Measurements from ENCODE around the gene KCNJ2.

KCNJ2 gene

GRCh38 chr17:70206361-70207010, 37.2 kb downstream of the KCNJ2 start:
- no peak for DNase-seq

- no peak for DNase-seq
Observed at GRCh38 chr17:70207184-70207583, 37.9 kb downstream of the KCNJ2 start.

- no peak for DNase-seq
Observed at GRCh38 chr17:70208080-70208794, 38.9 kb downstream of the KCNJ2 start.

DNA sequence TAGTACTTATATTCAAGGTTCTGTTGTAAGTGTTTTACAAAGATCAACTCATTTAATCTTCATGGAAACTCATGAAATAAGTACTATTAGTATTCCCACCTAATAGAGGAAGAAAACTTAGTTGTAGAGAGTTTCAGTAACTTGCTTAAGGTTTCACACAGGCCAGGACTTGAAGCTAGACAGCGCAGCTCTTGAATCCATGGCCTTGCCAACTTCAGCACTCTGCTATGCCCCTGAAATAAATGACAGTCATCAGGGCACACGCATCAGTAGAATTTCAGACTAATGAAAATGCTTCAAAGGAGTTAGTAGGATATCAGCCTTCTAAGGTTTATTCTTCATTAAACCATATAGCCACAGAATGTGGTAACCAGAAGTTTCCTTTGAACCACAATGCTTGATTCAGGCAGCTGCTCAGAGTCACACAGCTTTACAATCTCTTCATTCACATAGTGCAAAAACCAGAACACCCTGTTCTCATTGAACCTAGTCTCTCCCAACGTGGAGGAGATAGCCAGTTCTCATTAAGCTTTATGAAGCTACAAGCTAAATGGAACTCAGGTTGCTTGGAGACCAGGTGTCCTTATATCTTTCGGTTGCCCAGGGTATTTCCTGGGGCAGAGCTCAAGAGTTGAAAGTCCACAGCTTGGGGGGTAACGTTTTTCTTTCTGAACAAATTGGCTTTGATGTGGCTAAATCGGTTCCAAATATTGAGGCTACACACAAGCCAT, 39.7 kb downstream of the KCNJ2 start:
- no peak for DNase-seq

DNA sequence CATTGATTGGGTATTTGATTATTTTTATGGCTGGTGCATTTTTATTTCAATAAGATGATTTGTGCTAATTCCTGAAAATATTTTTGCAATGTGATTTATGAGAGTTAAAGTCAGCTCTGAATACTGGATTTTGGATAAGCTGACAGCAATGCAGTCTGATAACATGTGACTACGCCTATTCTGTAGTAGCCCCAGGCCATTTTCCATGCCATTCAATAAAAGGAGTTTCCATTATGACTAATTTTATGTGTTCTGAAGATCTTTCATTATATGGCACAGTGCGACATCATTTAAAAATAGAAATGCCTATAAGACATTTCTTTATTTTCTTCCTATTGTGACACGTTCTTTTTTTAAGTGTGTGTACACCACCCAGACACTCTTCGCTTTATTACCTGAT, 46.3 kb downstream of the KCNJ2 start:
- no peak for DNase-seq

DNA sequence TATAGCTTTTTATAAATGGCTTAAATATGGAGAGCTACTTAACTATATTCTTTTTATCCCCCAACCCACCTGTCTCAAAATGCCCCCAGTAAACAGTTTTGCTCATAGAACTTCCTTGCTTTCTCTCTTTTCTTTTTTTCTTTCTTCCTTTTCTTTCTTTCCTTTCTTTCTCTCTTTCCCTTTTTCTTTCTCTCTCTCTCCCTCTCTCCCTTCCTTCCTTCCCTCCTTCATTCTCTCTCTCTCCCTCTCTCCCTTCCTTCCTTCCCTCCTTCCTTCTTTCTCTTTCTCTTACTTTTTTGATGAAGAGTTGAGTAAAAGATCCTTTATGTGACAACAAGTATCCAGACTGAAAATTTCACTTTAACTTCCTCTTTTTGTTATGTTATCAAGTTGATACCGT, 48.2 kb downstream of the KCNJ2 start:
- no peak for DNase-seq

DNA sequence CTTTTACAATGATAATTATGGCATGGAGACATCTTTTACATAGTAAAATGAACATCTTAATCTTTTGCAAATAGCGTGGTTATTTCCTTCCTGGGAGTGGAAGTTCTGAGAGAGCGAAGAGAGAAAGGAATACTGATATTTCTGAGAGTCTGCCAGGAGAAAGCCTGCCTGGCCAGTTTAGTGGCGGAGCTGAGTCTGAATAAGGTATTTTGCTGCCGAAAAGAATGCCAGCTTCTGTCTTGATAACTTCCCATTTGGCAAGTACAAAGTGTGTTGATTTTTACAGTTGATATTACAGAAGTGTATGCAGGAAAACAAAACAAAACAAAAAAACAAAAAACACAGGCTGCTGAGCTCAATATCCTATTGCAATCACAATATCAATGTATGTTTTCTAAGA, 55.9 kb downstream of the KCNJ2 start:
- DNase-seq, result no peak
